HG03571 (cell line): Measurements from ENCODE around the gene CLRN2.

Experiments
- ATAC-seq: cut with Tn5 transposase; IDR thresholded peaks from one replicate; pipeline ENCODE4 v1.9.1; 2021; ENCODE audit not compliant: unreplicated experiment

The CLRN2 gene

GRCh38 chr4:17514865-17515264 lies at the start of gene CLRN2:
CLRN2 (plus strand) TSS chr4:17515165; CDS start chr4:17515267, 102 bp downstream.
- ATAC-seq = no peak

DNA sequence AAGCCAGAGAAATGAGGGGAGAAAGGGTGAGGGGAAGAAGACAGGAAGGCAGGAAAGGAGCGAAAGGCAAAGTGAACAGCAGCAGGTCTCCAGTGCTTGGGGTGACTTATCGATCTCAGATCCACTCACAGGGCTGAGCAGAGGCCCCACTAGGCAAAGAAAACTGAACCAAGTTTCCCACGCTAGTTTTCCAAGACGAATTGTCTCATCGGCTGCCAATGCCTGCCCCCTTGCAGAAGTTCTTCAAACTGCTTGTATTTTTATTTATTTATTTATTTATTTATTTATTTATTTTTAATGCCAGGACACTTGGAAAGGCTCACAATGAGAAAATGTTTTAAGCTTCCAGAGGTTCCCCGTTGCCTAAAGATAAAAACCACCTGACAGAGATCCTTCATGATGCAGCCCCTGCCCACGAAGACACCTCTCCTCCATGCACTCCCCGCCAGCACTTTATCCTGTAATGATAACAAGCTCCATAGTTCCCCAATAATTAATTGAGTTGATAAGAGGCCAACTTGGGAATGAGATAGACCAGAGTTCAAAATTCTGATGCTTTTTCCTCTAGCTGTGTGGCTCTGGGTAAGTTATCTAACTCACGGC lies 46.2 kb upstream of the CLRN2 start:
- no peak for ATAC-seq

GRCh38 chr4:17469931-17470674 lies 44.9 kb upstream of the CLRN2 start:
- ATAC-seq = no peak

GRCh38 chr4:17475481-17475880 lies 39.5 kb upstream of the CLRN2 start:
- no peak for ATAC-seq

DNA sequence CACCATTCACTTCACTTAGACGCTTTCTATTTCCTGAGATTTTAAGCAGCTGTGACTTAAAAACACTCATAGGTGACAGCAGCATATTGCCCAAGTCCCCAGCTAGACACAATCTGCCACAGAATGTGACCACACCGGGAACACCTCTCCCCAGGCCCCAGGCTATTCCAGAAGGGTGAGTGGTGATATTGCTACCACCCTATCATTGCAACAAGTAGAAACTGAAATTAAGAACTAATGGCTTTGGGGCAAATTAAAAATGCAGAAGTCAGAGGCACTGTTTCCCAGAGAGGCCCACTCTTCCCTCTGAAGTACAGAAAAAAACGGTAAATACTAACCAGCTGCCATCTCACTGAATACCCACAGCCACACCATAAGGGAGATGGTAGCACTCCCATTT lies 38.1 kb upstream of the CLRN2 start:
- no peak for ATAC-seq

DNA sequence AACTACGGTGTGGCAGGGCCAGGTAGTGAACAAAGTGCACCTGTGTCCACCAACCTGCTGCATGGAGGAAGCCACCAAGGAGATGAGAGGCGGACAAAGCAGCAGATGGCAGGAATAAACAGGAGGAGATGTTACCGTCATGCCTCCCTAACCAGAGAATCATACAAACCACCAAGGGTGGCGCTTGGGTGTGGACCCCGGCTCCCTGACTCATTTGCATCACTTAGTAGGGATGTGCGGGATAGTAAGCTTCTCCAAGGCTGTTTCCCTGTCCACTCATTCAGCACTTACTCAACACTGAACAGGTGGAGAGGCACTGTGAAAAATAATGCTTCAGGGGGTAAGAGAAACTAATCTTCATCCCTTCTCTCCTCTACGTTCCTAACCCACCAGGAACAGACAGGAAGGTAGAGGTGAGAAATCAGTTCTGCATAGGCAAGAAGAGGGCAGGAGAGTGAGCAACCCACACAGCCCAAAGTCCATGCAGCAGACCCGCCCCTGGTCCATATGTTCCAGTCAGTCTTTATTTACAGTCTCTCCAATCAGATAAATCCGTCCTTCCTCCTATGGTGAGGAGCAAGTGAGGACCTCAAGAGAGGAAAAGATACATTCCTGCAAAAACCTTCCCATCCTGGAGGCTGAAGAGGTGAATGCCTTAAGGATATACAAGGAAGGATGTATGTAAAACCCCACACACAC lies 37.0 kb upstream of the CLRN2 start:
- ATAC-seq = no peak

GRCh38 chr4:17480210-17480927 lies 34.6 kb upstream of the CLRN2 start:
- no peak for ATAC-seq

DNA sequence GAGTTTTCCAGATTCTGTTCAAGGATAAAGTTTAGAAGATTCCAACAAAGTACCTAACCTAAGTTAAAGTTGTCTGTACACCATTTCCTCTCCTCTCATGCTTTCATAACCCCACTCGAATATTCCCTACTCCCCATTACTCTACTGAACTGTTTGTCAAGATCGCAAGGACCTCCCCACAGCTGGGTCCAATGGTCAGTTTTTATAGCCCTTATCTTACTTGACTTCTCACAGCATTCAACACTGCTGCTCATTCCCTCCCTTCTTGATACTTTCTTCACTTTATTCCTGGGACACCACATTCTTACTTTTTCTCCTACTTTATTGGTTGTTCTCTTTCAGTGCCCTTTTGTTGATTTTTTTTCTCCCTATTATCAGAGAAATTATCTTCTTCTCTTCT lies 34.0 kb upstream of the CLRN2 start:
- ATAC-seq = no peak

DNA sequence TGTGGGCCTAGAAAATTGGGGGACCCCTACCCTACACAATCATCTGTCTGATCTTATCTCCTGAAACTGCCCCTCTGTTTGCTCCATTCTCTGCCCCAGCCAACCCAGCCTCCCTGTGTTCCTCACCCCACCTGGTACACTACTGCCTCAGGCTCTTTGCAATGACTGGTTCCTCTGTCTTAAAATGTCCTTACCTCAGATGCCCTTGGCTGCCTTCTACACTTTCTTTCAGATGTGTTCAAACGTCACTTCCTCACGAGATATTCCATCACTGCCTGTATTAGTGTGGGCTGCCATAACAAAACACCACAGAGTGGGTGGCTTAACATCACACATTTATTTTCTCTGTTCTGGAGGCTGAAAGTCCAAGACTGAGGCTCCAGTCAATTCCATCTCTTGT lies 32.2 kb upstream of the CLRN2 start:
- ATAC-seq = no peak

DNA sequence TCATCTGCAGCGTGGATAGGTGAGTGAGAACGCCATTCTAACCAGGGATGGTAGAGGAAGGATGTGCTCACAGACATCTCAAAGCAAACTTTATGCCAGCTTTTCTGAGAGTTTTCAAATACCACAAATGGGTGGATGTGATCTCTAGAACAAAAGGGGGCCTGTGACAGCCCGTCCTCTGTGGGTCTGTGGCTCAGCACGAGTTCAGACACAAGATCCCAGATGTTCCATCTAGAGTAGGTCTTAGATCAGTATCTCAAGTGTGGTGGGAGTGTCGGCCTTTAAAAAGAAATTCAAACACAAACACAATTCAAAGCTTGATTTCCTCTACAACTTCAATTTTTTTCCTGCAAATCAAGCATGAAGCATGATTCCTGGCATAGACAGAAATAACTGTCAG lies 25.8 kb upstream of the CLRN2 start:
- no peak for ATAC-seq

- no peak for ATAC-seq
Measured at GRCh38 chr4:17489721-17490120, 25.2 kb upstream of the CLRN2 start.

DNA sequence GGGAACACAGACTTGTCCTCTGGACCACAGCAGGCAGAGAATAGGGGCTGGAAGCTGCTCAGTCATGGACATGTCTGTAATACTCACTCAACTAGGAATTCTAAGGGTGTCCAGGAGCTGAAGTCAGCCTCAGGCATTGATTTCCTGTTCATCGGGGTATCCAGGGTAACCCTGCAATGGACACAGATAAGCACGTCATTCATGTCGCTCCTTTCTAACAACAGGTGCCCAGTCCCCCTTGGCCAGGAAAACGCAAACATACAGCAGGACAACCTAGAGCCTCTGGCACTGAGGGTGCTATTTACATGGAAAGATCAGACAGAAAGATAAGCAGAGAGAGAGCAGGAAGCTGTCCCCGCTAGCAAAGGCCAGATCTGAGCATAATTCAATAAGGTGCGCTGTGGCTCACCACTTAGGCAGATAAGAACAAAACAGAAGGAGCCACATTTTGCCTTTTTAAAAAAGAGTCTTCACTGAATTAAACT lies 24.3 kb upstream of the CLRN2 start:
- no peak for ATAC-seq

DNA sequence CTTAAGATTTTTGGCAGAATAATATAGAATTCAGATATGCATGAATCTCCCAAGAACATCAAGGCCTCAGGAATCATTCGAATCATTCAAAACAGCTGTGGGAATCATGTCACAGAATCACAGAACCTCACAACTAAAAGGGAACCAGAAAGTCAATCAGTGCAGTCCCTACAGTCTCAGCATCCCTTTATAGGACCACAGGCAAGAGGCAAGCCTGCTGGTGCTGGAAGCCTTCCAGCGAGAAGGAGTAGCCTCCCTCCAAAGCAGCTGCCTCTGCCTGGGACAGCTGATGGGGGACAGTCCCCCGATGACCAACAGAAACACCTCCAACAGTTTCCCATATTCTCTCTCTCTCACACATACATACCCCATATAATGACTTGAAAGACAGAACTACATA lies 23.8 kb upstream of the CLRN2 start:
- no peak for ATAC-seq

DNA sequence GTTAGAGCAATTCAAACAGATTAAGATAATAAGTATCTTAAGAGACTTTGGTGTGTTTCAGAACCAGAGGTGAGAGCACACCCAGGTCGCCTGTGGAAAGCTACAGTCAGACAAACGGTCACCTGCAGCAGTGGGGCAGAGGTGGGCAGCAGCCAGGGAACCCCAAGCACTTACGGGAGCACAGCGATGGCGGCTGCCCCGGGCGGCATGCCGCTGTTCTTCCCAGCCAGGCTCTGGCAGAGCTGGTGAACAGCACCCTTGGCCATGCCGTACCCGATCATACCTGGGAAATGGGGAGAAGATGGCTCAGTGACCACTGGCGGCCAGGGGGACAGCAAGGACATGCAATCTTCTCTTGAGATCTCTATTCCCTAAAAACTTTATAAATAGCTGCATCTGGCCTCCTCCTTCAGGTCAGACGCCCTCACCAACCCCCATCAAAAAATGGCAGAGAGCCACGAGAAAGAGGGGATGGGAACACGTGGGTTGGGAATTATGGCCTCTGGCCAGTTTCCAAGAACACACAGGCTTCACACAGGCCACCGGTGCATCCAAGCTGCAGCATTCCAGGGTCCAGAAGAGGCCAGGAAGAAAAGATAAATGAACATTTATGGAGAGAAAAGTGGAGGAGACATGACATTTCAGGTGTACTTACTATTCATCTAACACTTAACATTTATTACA lies 22.8 kb upstream of the CLRN2 start:
- ATAC-seq = no peak

DNA sequence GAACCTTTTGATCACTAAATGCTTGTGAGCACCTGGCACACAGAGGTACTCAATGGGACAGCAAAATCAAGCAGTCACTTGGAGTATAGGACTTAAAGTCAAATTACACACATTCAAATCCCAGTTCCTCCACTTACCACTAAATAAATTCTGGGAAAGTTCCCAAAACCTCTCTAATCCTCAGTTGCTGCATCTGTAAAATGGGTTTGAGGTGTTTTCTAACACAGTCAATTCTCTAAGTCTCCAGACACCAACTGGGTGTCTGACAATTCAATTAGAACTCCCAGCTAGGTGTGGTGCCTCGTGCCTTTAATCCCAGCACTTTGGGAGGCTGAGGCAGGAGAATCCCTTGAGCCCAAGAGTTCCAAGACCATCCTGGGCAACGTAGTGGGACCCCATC lies 22.1 kb upstream of the CLRN2 start:
- no peak for ATAC-seq

DNA sequence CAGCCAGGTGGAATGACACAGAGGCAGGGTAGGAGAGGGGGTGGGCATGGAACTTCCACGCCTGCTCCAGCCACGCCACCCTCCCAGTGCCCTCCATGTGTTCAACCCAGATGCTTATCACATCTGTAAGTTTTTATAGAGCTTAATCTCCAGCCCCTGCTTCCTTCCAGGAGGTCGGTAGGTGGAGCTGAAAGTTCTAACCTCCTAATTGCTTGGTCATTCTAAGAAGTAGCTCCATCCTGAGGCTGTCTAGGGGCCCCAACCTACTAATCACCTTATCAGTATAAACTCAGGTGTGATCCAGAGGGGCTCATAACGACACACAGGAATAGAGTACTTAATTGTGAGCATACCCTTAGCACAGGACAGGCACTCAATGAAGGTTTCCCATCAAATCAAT lies 21.3 kb upstream of the CLRN2 start:
- no peak for ATAC-seq

- no peak for ATAC-seq
Measured at GRCh38 chr4:17494258-17495190, 20.4 kb upstream of the CLRN2 start.

GRCh38 chr4:17497890-17498523 lies 17.0 kb upstream of the CLRN2 start:
- ATAC-seq = no peak

GRCh38 chr4:17500574-17500973 lies 14.4 kb upstream of the CLRN2 start:
- no peak for ATAC-seq
